NCI-H1436 treated with DMSO at 0.1 percent for 48 hours (cell line): ENCODE results near the gene MED15.
"Not testable (repeated sequence)": the region's sequence is repeated elsewhere in the genome, so short reads cannot be mapped to it uniquely, and the experiment has no call there.

Source experiments
- DNase-seq: peaks from one replicate; lab custom pipeline; 2025; lab: John Stamatoyannopoulos, UW

MED15 gene

DNA sequence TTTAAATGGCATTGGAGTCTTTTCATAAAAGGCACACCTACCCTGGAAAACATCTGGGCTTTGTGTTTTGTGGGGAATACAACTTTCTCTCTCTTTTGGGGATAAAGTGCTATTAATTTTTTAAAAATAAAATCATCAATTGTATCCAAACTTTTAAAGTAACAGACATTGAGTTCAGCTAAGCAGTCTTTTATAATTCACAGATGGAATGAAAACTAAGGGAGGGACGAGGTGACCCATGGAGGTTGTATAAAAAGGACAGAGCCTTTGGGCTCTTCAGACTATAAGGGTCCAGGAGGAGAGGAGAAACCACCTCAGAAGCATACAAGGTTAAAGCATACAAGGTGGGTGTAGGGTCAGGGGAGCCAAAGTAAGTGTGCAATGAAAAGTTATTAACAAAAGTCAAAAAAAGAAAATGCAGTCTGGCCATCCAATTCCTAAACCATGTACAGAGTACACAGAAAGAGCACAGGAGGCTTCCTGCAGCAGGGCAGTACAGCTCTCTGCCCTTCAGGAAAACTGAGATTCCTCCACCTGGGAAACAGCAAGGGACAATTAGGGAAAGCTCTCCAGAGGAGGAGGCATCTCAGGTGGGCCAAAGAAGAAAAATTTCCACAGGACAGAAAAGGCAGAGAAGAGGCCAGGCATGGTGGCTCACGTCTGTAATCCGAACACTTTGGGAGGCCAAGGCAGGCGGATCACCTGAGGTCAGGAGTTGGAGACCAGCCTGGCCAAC is 22.3 kb upstream of the MED15 start:
- DNase-seq = no peak

DNA sequence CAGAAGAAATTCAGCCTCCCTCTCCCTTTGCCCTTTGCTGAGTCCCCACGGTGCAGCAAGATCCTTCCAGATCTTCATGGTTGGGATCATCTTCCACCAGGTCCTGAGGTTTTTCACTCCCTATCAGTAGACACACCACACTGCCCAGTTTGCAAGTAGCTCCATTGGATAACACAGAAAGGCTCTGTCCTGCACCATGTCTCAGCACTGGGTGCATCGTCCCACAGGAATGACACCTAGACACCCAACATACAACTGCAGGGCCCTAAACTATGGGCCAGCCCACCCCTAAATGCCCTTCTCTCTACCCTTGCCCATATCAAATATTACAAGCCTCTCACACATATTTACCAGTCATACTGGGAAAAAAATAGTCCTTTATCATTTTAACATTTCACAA is 21.2 kb upstream of the MED15 start:
- no peak for DNase-seq

DNA sequence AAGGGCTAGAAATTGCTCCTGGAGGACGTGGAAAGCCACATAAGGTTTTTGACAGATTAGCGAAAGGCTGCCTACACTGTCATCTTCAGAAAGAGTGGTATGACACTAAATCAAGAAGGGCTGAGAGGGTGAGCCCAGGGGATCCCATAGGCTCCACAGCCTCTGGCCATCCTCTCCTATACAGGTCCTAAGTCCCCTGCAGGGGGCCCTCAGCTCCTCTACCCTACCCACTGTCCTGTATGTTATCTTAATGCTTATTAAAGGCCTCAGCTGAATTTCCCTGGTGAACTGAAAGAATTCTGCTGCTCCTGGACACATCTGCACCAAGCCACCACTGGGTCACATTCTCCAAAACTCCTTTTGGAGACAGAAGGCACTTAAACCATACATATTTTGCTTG is 19.7 kb upstream of the MED15 start:
- no peak for DNase-seq

DNA sequence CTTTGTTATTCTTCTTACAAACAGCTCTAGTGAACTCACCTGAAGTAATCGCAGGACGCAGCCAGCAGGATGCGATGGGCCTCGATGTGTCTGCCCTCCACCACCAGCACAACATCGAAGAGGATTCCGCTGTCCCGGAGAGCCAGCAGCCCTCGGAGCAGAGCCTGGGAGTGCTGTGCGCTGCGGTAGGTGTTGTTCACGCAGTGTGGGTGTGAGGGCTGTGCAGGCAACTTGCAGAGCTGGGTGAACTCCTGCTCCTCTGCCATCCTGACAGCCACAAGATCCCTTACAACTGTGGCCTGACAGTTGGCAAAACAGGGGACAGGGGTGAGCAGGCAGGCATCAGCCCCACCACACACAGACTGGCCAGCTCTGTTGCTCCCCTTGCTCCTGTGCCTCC is 18.5 kb upstream of the MED15 start:
- no peak for DNase-seq

DNA sequence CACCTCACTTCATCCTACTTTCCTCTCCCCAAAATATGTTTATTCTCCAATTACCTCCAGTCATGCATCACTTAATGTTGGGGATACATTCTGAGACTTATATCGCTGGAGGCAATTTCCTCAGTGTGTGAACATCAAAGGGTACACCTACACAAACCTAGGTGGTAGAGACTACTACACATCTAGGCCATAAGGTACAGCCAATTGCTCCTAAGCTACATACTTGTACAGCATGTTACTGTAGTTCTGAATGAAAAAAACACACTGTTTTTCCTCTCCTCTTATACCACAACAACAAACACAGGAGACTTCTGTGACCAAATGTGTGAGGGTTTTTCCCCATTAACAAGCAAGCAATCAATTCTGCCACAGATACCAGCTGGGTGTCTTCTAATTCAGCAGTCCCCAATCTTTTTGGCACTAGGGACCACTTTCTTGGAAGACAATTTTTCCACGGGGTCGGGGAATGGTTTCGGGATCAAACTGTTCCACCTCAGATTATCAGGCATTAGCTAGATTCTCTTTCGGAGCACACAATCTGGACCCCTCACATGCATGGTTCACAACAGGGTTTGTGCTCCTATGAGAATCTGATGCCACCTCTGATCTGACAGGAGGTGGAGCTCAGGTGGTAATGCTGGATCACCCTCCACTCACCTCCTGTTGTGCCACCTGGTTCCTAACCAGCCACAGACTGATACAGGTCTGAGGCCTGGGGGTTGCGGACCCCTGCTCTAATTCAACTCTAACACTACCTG is 17.0 kb upstream of the MED15 start:
- no peak for DNase-seq

DNA sequence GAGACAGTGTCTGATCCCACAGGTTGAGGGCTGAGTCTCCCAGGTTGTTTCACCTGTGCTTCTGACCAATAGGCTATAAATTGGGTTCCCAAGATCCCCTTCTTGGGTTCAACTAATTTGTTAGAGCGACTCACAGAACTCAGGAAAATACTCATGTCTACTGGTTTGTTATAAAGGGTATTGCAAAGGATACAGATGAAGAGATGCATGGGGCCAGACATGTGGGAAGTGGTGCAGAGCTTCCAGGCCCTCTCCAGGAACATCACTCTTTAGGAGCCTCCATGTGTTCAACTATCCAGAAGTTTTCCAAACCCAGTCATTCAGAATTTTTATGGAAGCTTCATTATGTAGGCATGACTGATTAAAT is 16.5 kb upstream of the MED15 start:
- DNase-seq = no peak

DNA sequence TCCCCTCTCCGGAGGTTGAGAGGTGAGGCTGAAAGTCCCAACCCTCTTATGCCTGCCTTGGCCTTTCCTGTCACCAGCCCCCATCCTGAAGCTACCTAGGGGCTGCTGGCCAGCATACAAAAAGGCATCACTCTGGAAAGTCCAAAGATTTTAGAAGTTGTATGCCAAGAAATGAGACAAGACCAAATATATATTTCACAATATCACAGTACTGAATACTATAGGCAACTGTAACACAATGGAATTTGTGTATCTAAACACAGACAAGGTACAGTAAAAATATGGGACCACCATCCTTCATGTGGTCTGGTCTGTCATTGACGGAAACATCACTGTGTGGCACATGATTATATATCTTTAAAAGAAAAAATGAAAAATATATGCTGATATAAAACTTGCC is 16.1 kb upstream of the MED15 start:
- DNase-seq = no peak

DNA sequence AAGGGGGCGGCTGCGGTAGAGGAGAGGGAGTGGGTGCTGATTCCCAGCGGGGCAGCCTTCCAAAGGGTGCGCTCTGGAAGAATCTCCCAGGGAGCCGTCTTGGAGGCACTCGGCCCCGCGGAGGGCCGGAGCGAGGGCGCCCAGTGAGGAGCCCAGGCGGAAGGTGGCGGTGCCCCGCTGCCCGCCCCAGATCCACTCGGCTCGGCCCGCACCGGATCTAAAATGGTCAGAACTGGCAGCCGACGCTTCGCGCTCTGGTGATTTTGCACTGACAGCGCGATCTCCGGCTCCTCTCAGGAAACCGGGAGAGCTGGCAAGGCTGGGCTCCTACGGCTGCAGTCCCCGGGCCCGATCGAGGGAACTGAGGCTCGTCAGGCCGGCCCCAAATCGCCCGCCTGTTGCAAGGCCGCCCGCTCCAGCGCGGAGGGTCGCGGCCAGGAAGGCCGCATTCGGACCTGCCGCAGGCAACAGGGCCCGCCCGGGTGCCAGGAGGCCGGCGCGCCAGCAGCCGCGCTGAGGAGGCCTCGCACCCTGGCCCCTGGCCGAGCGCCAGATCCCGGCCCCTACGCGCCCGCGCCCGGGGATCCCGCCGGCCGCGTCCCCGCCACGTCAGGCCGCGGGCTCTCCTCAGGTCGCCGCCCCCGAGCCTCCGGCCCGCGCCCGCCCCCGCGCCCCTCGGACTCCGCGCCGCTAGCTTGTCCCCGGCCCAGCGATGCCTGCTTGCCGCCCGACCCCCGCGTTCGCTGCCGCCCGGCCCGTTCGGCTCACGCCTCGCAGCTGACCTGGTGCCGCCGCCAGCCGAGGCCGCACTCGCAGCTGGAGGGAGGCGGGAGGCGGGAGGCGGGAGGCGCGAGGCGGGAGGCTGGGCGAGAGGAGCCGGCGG is 12.2 kb upstream of the MED15 start, which contains the start of gene KLHL22:
Gene KLHL22 (minus strand): TSS at position 818 of the 883 bp plus-strand sequence. CDS start 6,584 bp downstream, outside the sequence.
- DNase-seq = no peak

DNA sequence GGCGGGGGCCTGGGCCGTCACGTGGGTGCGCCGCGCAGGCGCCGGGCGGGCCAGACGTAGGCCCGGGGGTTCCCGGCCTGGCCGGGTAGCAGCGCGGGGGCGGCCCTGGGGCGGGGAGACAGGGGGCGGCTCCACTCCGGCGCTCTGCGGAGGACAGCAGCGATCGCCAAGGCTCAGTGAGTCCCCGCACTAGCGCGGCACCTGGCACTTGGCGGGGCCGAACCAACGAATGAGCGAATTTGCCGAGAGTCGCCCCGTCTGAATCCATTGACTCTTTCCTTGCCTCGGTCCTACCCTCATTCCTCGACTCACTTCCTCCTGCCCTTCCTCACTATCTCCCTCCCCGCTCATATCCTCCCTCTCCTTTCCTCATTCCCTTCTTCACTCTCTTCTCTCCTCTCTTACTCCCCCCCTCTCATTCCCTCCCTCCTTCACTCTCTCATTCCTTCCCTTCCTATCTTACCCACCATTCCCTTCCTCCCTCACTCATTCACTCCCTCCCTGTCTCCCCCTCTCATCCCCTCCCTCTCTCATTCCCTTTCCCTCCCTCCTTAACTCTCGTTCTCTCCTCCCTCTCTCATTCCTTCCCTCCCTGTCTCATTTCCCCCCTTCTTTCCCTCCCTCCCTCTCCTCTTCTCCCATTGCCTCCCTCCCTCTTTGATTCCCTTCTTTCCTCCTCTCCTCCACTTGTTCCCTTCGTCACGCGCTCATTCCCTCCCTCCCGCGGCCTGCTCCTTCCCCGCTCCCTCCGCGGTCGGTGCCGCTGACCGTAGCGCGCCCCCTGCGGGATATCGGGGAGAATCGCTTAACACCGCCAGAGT is 11.3 kb upstream of the MED15 start:
- DNase-seq = no peak

DNA sequence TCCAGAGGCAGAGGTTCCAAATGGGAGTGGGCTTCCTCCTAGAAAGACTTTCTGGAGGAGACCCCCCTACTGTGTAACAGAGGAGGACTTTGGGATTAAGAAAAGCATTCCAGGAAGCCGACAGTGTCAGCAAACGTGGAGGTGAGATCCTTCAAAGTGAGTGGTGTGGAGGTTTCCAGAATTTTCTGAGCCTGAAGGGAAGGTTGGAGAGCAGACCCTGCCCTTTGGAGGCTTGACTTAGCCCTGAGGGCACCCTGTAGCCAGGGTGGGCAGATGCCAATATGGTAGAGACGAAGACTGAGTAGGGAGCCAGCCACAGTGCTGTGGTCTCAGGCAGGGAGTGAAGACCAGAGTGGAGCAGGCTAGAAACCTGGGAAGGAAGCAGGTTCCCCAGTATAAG is 10.0 kb upstream of the MED15 start:
- DNase-seq = no peak

DNA sequence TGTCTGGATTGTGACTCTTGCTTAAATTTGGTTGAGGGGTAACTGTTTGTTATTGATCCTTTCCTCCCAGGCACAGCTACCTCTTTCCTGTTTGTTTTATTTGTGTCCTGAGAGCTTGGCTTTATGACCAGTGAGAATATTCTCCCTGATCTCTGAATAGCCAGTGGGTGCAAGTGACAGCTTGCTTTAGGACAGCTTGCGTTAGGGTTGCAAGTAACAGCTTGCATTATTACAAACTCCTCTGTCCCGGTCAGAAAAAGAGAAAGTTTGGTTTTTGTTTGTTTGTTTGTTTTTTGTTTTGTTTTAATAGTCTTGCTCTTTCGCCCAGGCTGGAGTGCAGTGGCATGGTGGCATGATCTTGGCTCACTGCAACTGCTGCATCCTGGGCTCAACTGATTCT is 8.5 kb upstream of the MED15 start:
- DNase-seq = no peak

DNA sequence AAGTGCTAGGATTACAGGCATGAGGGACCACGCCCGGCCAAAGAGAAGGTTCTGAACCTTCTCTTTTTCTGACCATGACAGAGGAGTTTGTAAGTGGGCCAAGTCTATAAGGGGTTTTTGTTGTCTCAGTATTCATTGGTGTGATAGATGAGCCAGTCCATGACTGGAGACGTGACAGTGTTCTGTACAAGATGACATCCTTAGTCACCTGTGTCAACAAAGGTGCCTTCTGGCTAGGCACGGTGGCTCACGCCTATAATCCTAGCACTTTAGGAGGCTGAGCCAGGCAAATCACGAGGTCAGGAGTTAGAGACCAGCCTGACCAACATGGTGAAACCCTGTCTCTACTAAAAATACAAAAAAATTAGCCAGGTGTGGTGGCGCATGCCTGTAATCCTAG is 7.6 kb upstream of the MED15 start:
- no peak for DNase-seq

DNA sequence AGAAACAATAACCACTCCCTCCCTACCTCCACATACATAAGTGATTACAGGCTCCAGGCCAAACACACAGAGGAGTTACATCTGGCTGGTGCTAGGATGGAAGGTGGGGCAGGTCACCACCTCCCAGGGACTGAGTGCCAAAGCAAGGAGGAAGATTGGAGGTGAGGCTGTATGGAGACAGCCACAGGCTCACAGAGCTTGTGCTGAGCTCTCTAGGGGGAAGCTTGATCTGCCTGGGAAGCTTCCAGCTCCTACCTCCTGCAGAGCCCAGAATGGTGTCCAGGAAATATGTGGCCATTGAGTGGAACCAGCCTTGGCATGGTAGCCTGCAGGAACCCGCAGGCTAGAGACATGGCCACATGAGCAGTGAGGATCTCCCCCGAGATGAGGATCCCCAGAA is 3.6 kb upstream of the MED15 start:
- DNase-seq = no peak

DNA sequence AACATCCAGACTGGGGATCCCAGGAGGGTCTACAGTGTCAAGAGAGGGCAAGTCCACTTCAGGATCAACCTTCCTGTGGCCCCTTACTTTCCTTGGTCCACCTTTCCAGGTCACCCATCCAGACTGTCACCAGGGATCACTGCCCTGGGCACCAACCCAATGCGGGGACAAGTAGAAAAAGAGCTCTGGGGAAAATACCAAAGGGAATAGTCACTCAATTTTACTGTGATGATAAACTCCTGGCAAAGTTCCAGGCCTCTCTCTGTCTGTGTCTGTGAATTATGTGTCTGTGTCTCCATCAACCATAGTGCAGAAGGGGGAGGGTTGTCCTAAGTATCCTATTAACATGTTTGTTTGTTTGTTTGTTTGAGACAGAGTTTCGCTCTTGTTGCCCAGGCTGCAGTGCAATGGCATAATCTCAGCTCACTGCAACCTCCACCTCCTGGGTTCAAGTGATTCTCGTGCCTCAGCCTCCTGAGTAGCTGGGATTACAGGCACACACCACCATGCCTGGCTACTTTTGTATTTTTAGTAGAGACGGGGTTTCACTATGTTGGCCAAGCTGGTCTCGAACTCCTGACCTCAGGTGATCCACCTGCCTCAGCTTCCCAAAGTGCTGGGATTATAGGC is 3.0 kb upstream of the MED15 start:
- not testable (repeated sequence) for DNase-seq

DNA sequence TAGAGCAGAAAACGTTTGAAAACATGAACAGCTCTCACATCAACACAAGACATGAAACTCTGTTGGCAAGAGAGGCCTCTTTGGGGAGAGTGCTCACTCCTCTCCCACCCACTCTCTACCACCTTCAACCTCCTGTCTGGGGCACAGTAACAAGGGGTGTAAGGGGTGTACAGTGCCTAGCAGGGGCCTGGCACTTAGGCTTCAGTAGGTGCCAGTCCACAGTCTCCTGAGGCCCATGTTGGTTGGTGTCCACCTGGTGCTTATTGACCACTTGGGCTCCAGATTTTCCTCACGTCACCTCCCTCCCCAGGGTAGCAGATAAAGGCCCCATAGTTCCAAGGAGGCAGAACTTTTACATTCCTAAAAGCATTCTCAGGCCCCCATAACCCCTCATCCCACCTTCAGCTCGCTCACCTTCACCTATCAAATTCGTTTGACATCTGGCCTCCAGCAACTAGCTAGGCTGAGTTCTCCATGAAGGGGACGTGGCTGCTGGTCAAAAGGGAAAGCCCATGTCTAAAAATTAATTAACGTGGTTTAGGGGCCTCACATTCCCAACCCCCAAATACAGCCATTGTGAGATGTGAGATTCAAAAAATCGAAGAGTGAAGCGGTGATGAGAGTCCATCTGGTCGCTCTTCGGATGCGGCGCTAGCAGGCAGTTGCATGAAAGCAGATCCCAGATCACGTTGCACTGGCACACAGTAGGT is 712 bp upstream of the MED15 start:
- no peak for DNase-seq

DNA sequence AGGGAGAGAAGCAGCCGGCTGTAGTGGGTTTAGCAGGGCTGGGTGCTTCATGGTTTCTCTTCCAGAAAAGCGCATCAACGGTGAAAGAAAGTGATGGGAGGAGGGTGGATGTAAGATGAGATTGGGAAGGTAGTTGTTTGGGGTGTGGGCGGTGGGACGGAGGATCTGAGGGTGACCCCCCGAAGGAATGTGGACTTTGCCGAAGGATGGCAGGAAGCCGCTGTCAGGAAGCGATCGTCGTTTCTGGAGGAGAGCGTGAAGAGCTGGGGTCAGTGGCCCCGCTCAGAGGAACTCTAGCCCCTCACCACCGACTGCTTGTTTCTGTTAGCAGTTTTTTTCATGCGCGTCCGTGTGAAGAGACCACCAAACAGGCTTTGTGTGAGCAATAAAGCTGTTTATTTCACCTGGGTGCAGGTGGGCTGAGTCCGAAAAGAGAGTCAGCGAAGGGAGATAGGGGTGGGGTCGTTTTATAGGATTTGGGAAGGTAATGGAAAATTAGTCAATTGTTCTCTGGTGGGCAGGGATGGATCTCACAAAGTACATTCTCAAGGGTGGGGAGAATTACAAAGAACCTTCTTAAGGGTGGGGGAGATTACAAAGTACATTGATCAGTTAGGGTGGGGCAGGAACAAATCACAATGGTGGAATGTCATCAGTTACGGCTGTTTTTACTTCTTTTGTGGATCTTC is 801 bp downstream of the MED15 start:
- not testable (repeated sequence) for DNase-seq

DNA sequence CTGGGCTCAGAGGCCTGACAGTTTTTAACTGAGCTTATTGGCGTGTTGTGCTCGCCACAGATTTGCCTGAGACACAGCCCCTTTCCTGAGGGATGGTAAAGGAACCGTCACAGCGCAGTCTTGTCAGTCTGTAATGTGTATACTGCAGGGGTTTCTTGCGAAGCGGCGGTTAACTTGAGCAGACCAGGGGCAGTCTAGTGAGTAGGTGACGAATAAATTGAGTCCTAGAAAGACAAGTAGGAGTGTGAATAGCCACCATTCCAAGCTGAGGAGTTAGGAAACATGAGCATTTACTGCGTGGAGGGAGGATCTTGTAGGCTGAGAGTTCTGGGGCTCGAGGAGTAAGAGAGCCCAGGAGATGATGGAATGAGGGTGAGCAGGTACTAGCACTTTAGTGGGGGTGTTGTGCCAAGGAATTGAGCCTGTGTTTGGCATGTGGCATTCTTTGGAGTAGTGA is 1.4 kb downstream of the MED15 start:
- no peak for DNase-seq

DNA sequence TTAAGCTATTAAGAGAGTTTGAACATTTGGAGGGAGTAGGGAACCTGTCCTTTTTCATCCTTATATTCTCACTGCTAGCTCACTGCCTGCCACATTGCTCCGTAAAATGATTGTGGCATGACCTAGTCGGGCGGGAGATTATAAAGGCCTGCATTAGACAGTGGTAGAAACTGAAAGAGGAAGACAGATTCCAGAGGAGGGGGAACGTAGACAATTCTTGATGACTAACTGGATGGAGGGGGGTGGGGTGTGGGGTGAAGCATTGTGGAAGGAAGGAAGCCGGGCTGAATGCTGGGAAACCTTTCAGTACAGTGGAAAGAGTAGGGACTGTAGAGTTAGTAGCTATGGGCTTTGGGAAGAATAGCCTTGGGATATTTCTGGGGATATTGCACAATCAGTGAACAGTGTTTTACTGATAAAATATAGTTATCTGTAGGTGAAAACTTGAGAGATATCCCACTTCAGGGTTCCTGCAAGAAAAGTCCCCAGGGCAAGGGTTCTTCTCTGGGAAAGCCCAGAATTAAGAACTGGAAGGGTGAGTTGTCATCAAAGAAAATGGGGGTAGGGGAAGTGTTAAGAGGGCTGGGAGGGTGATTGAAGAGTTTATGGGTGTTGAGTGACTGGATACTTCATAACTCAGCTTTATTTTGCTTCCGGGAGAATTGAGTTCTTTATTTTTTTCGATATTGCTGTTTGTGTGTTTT is 2.1 kb downstream of the MED15 start:
- DNase-seq = no peak
